Fibroblast of peridontal ligament (primary cell): ENCODE data around the gene PVALB.
"Not testable (repeated sequence)": the region's sequence is repeated elsewhere in the genome, so short reads cannot be mapped to it uniquely, and the experiment has no call there.

ENCODE experiments used
- DNase-seq: peaks from one replicate; pipeline ENCODE4 v3.0.0-alpha.2; 2010; ENCODE audit errors: extremely low read depth

Gene PVALB

GRCh38 chr22:36756746-36757655 is 59.8 kb downstream of the PVALB start:
- DNase-seq = no peak

- DNase-seq = no peak
These were observed 60.8 kb downstream of the PVALB start for GRCh38 chr22:36756031-36756430.

- DNase-seq = no peak
These were observed 61.5 kb downstream of the PVALB start for GRCh38 chr22:36755316-36755715.

- DNase-seq = not testable (repeated sequence)
These were observed 62.0 kb downstream of the PVALB start for GRCh38 chr22:36754881-36755280.

GRCh38 chr22:36753916-36754315 is 62.9 kb downstream of the PVALB start:
- no peak for DNase-seq

GRCh38 chr22:36753120-36753802 is 63.6 kb downstream of the PVALB start:
- no peak for DNase-seq
